GM10248 (cell line): ENCODE measurements around the gene NAP1L4.

ENCODE experiments used
- CTCF ChIA-PET: fragments of 300-600 bp; sonication (Branson Sonifier 250); formaldehyde crosslinking; extraction: SDS; loops from one replicate; lab custom pipeline; 2021; ENCODE audit warnings: antibody characterized with exemption; lab: Yijun Ruan, JAX
- POLR2A ChIA-PET: fragments of 350-650 bp; sonication (Branson Sonifier 250); formaldehyde crosslinking; extraction: SDS; loops from one replicate; lab custom pipeline; 2020; ENCODE audit warnings: antibody characterized with exemption; lab: Yijun Ruan, JAX
- DNase-seq: peaks from one replicate; pipeline ENCODE4 v3.0.0; 2012; ENCODE audit errors: extremely low spot score
- TF ChIP-seq, protein P1 (sequence below): IDR thresholded peaks from 2 replicates; pipeline ENCODE4 v1.5.1; 2012; ENCODE audit warnings: mild to moderate bottlenecking, low read depth; ENCODE audit errors: extremely low read depth, missing control alignments, control extremely low read depth

The NAP1L4 gene

DNA sequence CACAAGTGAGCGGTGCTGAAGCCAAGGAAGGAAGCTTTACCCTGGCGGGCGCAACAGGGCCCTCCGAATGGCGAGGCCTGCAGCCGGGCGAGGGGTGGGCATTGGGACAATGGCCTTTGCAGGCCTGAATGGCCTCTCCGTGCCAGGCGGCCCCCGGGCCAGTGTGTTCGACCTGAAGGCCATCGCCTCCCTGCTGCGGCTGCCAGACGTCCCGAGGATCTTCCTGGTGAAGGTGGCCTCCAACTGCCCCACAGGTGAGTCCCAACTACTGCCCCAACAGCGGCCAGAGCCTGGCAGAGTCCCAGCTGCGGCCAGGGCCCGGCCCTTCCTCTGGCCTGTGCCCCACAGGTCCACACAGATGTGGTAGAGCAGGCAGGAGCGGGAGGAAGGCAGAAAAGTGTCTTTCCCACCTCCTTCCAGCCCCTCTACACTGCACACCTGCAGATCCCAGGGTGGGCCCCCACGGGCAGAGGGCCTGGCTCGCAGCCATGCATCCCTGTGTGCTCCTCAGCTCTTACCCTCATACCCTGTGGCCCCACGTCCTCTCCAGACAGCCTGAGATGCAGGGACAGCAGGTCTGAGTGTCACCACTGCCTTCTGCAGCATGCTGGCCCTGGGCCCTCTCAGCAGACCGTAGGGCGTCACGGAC, 74.2 kb downstream of the NAP1L4 start:
- ChIA-PET CTCF (interaction anchor here (1.9 kb wide), 1 partner anchor 12 kb away, joined by 9 read pairs; no protein-coding TSS in a partner anchor), POLR2A (interaction anchor here (0.5 kb wide), 1 partner anchor 88 kb away, joined by 3 read pairs; no protein-coding TSS in a partner anchor)
- no peak for DNase-seq
- TF ChIP-seq, protein P1, sequence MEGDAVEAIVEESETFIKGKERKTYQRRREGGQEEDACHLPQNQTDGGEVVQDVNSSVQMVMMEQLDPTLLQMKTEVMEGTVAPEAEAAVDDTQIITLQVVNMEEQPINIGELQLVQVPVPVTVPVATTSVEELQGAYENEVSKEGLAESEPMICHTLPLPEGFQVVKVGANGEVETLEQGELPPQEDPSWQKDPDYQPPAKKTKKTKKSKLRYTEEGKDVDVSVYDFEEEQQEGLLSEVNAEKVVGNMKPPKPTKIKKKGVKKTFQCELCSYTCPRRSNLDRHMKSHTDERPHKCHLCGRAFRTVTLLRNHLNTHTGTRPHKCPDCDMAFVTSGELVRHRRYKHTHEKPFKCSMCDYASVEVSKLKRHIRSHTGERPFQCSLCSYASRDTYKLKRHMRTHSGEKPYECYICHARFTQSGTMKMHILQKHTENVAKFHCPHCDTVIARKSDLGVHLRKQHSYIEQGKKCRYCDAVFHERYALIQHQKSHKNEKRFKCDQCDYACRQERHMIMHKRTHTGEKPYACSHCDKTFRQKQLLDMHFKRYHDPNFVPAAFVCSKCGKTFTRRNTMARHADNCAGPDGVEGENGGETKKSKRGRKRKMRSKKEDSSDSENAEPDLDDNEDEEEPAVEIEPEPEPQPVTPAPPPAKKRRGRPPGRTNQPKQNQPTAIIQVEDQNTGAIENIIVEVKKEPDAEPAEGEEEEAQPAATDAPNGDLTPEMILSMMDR = no peak

DNA sequence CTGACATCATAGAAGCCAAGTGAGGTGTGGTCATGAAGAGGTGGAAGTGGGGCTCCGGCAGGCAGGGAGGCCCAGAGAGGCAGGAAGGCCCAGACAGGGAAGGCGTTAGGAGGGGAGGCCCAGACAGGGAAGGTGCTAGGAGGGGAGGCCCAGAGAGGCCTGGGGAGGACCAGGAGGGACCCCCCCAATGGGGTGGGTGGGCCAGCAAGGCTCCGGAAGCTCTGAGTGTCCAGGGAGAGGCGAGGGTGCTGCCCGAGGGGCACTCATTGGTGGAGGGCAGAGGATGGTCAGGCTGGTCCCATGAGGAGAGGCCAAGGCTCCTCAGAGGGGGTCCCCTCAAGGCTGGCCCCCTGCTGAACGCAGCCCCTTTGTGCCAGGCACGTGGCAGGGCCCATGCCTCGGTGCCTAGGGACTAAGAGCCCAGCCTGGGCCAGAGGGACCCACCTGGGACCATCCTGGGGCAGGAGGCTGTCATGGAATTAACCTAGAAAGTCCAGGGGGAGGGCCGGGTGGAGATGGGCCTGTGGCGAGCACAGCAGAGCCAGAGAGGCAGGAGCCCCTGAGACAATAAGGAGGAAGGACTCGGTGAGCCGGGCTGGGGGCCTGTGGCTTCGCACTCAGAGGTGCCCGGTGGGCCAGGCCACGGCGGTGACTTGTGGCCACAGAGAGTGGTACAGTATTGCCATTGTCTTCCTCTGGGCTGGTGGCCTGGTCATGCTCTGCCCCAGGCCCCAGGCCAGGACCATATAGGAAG, 75.1 kb downstream of the NAP1L4 start:
- POLR2A ChIA-PET = no interaction called here
- DNase-seq = no peak
- CTCF ChIA-PET = interaction anchor here (1.6 to 1.9 kb wide), 2 partner anchors 13 to 175 kb away, joined by 3 to 9 read pairs; no protein-coding TSS in a partner anchor
- TF ChIP-seq, protein P1 = no peak

DNA sequence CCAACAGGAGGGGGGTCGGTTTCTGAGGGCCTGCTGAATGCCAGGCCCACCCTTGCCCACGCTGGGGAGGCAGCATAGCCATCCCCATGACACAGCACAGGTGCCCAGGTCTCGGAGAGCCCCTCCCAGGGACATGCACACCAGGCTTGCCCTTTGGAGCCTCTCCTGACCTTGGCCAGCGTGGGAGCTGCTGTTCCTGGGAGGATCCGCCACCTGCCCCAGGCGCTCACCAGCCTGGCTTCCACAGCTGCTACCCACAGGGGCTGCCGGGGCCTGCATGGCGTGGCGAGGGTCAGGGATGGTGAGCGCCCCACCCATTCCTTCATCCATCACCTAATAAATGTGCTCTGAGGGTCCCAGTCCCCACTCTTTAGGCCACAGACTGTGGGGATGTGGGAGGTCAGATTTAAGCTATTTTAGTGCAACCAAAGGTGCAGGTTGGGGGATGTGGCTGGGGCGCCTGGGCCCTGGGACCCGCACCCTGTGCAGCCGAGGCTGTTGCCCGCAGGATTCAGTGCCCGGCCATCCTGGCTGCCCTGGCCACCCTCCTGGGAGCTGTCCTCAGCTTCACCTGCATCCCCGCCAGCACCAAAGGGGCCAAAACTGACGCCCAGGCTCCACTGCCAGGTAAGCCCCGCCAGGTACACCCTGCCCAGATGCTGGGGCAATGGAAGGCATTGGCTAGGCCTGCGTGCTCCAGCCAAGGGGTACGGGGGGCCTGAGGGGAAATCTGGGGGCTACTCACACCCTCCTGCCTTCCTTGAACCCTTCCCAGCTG, 75.8 kb downstream of the NAP1L4 start:
- CTCF ChIA-PET = interaction anchor here (1.1 to 1.6 kb wide), 2 partner anchors 9 to 175 kb away, joined by 3 read pairs; no protein-coding TSS in a partner anchor

DNA sequence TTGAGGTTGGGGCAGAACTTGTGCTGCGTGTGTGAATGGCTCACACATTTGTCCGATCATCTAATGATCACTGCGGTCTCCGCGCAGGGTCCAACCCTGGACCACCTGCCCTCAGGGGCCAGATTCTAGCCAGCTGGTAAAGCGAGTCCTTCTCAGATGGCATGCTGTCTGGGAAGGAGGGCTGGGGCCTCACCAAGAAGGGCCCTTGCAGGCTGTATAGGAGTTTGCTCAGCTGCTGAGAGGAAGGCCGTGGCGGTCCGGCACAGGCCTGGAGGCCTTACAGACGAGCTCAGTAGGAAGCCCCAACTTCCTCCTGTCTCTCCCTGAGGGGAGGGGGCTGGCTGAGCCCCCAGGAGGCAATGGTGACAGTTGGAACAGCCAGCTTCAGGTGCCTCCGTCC, 76.7 kb downstream of the NAP1L4 start:
- DNase-seq = no peak
- ChIA-PET CTCF (interaction anchor here (1.1 to 1.6 kb wide), 2 partner anchors 10 to 176 kb away, joined by 3 read pairs; no protein-coding TSS in a partner anchor), POLR2A (no interaction called here)
- TF ChIP-seq, protein P1 = no peak

More for the DNA sequence above, 75.8 kb downstream of the NAP1L4 start:
- TF ChIP-seq, protein P1 = no peak
- no peak for DNase-seq
- POLR2A ChIA-PET = no interaction called here

DNA sequence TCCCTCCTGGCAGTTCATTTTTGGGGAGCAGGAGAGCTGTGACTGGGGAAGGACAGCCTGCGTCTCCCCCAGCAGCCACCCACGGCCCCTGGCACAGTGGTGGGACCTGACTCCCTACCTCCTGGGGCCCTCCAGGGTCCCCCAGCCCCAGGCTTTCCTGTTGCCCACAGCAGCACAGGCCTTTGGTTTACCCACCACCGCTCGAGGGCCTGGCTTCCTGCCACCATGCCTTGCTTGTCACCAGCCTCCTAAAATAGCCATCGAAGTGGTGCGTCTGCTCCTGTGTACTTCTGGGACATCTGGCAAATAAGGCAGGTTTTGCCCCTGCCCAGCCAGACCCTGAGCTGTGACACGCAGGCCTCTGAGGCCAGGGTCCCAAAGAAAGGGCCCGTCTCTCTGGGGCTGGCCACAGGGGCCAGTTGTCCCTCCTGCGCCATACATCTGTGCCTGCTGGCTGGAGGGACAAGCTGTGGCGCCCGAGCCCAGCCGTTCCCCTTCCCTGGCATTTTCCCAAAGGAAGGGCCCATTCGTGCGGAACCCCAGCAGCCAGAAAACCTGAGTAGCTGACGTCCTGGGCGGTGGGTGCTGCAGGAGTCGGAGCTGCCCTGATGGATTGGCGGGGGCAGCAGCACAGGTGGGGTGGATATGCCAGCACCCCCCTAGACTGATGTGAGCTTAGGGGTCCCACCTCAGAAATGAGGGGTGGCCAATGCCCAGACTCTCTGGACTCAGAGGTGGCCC, 77.5 kb downstream of the NAP1L4 start:
- DNase-seq = no peak
- POLR2A ChIA-PET = no interaction called here
- CTCF ChIA-PET = interaction anchor here (1.7 kb wide), 1 partner anchor 16 kb away, joined by 8 read pairs; no protein-coding TSS in a partner anchor
- TF ChIP-seq, protein P1 = no peak

DNA sequence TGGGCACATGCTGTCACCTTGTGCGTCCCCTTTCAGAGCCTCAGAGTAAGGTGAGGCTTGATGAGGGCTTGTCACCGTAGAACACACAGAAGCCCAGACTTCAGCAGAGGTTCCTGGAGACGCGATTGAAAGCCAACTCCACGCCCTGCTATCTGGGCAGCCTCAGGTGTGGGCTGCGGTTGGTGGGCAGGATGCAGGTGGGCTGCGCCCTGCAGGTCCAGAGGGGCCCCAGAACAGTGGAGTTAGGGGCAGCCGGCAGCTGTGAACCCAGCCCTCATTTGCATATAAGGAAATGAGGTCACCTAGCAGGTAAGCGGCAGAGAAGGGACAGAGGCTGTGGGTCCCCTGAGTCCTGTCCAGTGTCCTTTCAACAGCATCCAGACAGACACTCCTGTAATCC, 78.4 kb downstream of the NAP1L4 start:
- no peak for DNase-seq
- POLR2A ChIA-PET = no interaction called here
- TF ChIP-seq, protein P1 = no peak
- CTCF ChIA-PET = interaction anchor here (0.7 to 1.7 kb wide), 3 partner anchors 16 to 382 kb away, joined by 3 to 8 read pairs (median 3); no protein-coding TSS in a partner anchor
